Neural cell (in vitro differentiated cells): ENCODE results near the gene CNTN4. TPM values are rescaled to one million over a fixed set of nuclear protein-coding genes. Genes with fewer than 3 reads are reported as not detected.

Experiments
- H2AFZ ChIP-seq: fragments of 200-600, 300-800 bp; sonication (generic), shearing (Covaris generic); 2 replicates; pipeline ENCODE4 v1.6.0; 2014; ENCODE audit warnings: low read depth, mild to moderate bottlenecking, antibody characterized with exemption, low read length, moderate library complexity
- H3F3A ChIP-seq: fragments of 200-600 bp; shearing (Covaris generic); 2 replicates; pipeline ENCODE4 v1.6.1; 2016; ENCODE audit warnings: mild to moderate bottlenecking, moderate library complexity, mixed read lengths, antibody characterized with exemption, low read length; ENCODE audit not compliant: insufficient read depth, poor library complexity, severe bottlenecking
- H3K27ac ChIP-seq: fragments of 200-600, 300-800 bp; sonication (generic), shearing (Covaris generic); 2 replicates; pipeline ENCODE4 v1.5.1; 2014; ENCODE audit warnings: mild to moderate bottlenecking, low read length, moderate library complexity
- H3K27me3 ChIP-seq: fragments of 300-800, 200-600 bp; sonication (generic), shearing (Covaris generic); 2 replicates; pipeline ENCODE4 v1.6.0; 2014; ENCODE audit warnings: mild to moderate bottlenecking, low read depth, low read length, moderate library complexity; ENCODE audit not compliant: insufficient read depth
- H3K36me3 ChIP-seq: fragments of 300-800, 200-600 bp; sonication (generic), shearing (Covaris generic); 2 replicates; pipeline ENCODE4 v1.5.1; 2014; ENCODE audit warnings: mild to moderate bottlenecking, antibody characterized with exemption, low read length, moderate library complexity; ENCODE audit not compliant: insufficient read depth
- H3K4me2 ChIP-seq: fragments of 300-800, 200-600 bp; sonication (generic), shearing (Covaris generic); 2 replicates; pipeline ENCODE4 v1.6.0; 2014; ENCODE audit warnings: mild to moderate bottlenecking, low read length
- H3K4me3 ChIP-seq: fragments of 300-800, 200-600 bp; sonication (generic), shearing (Covaris generic); 2 replicates; pipeline ENCODE4 v1.5.1; 2014; ENCODE audit warnings: mild to moderate bottlenecking, low read length, moderate library complexity
- H3K79me2 ChIP-seq: fragments of 200-600 bp; shearing (Covaris generic); replicated peaks from 2 replicates; pipeline ENCODE4 v1.6.0; 2014; ENCODE audit warnings: mild to moderate bottlenecking, low read length, moderate library complexity; ENCODE audit not compliant: insufficient read depth
- H3K9ac ChIP-seq: fragments of 300-800, 200-600 bp; sonication (generic), shearing (Covaris generic); 2 replicates; pipeline ENCODE4 v1.6.1; 2016; ENCODE audit warnings: mild to moderate bottlenecking, low read length, mixed read lengths
- H3K9me2 ChIP-seq: fragments of 200-600 bp; shearing (Covaris generic); 2 replicates; pipeline ENCODE4 v1.6.1; 2016; ENCODE audit warnings: mild to moderate bottlenecking, low read length, mixed read lengths; ENCODE audit not compliant: insufficient read depth
- H3K9me3 ChIP-seq: fragments of 200-600, 300-800 bp; sonication (generic), shearing (Covaris generic); 2 replicates; pipeline ENCODE4 v1.6.1; 2016; ENCODE audit warnings: mild to moderate bottlenecking, mixed run types, low read length, moderate library complexity, mixed read lengths
- H4K20me1 ChIP-seq: fragments of 200-600 bp; shearing (Covaris generic); 2 replicates; pipeline ENCODE4 v1.6.1; 2016; ENCODE audit warnings: mild to moderate bottlenecking, mixed run types; ENCODE audit not compliant: insufficient read depth
- EP300 ChIP-seq: fragments of 450-650 bp; conservative IDR thresholded peaks from 2 replicates; pipeline ENCODE4 v1.6.1; 2014; ENCODE audit warnings: antibody characterized with exemption, mild to moderate bottlenecking, moderate library complexity; ENCODE audit not compliant: poor library complexity, severe bottlenecking
- EZH2 ChIP-seq: fragments of 200-600, 300-800 bp; shearing (Covaris generic), sonication (generic); IDR thresholded peaks from 2 replicates; pipeline ENCODE4 v1.6.1; 2014; ENCODE audit warnings: antibody characterized with exemption, low read length, borderline replicate concordance, mild to moderate bottlenecking; ENCODE audit not compliant: insufficient read depth, poor library complexity, severe bottlenecking
- MXI1 ChIP-seq: fragments of 450-650 bp; conservative IDR thresholded peaks from 2 replicates; pipeline ENCODE4 v1.6.1; 2014; ENCODE audit warnings: antibody characterized with exemption, mild to moderate bottlenecking; ENCODE audit not compliant: poor library complexity, severe bottlenecking
- POLR2AphosphoS5 ChIP-seq: IDR thresholded peaks from 2 replicates; pipeline ENCODE4 v1.6.1; 2012
- RAD21 ChIP-seq: fragments of 450-650 bp; conservative IDR thresholded peaks from 2 replicates; pipeline ENCODE4 v1.6.1; 2014; ENCODE audit warnings: antibody characterized with exemption, mild to moderate bottlenecking, moderate library complexity
- SMC3 ChIP-seq: fragments of 450-650 bp; conservative IDR thresholded peaks from 2 replicates; pipeline ENCODE4 v1.6.1; 2014; ENCODE audit warnings: antibody characterized with exemption, mild to moderate bottlenecking, moderate library complexity; ENCODE audit not compliant: poor library complexity
- TAF1 ChIP-seq: IDR thresholded peaks from 2 replicates; pipeline ENCODE4 v1.6.1; 2012; ENCODE audit warnings: low read depth
- polyA plus RNA-seq: library from polyadenylated mRNA; depleted of rRNA; stranded (reverse); fragments of >200 nt; gene quantifications from 2 replicates; pipeline ENCODE4 v1.2.3, GENCODE V29; 2014
- TF ChIP-seq, protein P1 (sequence below): IDR thresholded peaks from 2 replicates; pipeline ENCODE4 v1.6.1; 2012; ENCODE audit warnings: borderline replicate concordance
- TF ChIP-seq, protein P2 (sequence below): fragments of 450-650 bp; IDR thresholded peaks from 2 replicates; pipeline ENCODE4 v1.5.1; 2014; ENCODE audit warnings: antibody characterized with exemption, mild to moderate bottlenecking, moderate library complexity; ENCODE audit not compliant: poor library complexity, severe bottlenecking

CNTN4 gene
- polyA plus RNA-seq, 1 donor from 2014 or later, result 10.6 TPM

DNA sequence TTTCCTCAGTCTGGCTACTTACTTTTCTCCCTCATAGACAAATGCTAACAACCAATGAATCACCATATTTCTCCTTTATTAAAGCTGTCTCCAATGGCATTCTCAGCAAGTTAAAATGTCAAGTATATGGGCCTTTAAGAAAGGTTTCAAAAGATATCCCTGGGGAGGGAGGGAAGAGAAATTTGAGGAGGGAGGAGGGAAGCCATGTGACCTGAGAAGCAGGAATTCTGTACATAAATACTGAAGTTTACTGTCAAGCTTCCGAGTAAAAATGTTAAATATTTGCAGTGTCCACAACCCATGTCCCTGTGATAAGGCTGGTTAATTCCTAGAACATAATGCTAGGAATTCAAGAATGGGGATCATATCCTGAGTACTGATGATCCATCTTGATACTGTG, 175.9 kb downstream of the CNTN4 start:
- Histone ChIP-seq H3K9me3 (no peaks in the 10 kb centered on the region), H3K9me2 (no peaks in the 10 kb centered on the region), H3K4me3 (no peak overlapping the region), H3K4me2 (no peak overlapping the region), H3K36me3 (no peaks in the 10 kb centered on the region), H3K79me2 (no peaks in the 10 kb centered on the region), H2AFZ (no peak overlapping the region), H3K9ac (no peak overlapping the region), H3K27me3 (no peaks in the 10 kb centered on the region), H3F3A (no peaks in the 10 kb centered on the region), H4K20me1 (no peaks in the 10 kb centered on the region), H3K27ac (no peak overlapping the region)
- no peak for TF ChIP-seq SMC3
- TF ChIP-seq MXI1, result no peak
- TF ChIP-seq, protein P1, sequence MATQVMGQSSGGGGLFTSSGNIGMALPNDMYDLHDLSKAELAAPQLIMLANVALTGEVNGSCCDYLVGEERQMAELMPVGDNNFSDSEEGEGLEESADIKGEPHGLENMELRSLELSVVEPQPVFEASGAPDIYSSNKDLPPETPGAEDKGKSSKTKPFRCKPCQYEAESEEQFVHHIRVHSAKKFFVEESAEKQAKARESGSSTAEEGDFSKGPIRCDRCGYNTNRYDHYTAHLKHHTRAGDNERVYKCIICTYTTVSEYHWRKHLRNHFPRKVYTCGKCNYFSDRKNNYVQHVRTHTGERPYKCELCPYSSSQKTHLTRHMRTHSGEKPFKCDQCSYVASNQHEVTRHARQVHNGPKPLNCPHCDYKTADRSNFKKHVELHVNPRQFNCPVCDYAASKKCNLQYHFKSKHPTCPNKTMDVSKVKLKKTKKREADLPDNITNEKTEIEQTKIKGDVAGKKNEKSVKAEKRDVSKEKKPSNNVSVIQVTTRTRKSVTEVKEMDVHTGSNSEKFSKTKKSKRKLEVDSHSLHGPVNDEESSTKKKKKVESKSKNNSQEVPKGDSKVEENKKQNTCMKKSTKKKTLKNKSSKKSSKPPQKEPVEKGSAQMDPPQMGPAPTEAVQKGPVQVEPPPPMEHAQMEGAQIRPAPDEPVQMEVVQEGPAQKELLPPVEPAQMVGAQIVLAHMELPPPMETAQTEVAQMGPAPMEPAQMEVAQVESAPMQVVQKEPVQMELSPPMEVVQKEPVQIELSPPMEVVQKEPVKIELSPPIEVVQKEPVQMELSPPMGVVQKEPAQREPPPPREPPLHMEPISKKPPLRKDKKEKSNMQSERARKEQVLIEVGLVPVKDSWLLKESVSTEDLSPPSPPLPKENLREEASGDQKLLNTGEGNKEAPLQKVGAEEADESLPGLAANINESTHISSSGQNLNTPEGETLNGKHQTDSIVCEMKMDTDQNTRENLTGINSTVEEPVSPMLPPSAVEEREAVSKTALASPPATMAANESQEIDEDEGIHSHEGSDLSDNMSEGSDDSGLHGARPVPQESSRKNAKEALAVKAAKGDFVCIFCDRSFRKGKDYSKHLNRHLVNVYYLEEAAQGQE, result no peak
- TF ChIP-seq RAD21, result no peak
- TF ChIP-seq, protein P2, sequence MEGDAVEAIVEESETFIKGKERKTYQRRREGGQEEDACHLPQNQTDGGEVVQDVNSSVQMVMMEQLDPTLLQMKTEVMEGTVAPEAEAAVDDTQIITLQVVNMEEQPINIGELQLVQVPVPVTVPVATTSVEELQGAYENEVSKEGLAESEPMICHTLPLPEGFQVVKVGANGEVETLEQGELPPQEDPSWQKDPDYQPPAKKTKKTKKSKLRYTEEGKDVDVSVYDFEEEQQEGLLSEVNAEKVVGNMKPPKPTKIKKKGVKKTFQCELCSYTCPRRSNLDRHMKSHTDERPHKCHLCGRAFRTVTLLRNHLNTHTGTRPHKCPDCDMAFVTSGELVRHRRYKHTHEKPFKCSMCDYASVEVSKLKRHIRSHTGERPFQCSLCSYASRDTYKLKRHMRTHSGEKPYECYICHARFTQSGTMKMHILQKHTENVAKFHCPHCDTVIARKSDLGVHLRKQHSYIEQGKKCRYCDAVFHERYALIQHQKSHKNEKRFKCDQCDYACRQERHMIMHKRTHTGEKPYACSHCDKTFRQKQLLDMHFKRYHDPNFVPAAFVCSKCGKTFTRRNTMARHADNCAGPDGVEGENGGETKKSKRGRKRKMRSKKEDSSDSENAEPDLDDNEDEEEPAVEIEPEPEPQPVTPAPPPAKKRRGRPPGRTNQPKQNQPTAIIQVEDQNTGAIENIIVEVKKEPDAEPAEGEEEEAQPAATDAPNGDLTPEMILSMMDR, result no peak
- TF ChIP-seq POLR2AphosphoS5, result no peak
- TF ChIP-seq EP300, result no peak
- no peak for TF ChIP-seq TAF1
- no peak for TF ChIP-seq EZH2

DNA sequence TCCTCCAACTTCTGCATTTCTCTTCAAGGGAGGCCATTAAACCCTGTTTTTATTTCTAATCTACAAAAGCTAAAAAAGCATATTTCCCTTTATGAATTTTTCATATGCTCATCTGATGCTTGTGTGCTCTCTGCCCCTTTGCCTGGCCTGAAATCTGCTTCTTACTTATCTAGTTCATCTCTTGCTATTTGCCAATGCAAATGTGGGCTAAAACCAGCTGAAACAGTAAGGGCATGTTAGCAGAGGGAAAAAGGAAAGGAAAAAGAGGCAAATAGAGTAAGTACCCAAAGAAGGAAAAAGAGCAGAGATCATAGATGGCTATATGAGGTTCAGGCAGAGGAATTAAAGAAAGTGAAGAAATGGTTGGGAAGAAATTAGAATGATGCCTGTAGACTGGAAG, 185.2 kb downstream of the CNTN4 start:
- no peak for TF ChIP-seq POLR2AphosphoS5
- TF ChIP-seq, protein P2, result no peak
- TF ChIP-seq RAD21, result no peak
- TF ChIP-seq, protein P1, result no peak
- TF ChIP-seq EZH2, result no peak
- no peak for TF ChIP-seq MXI1
- TF ChIP-seq TAF1, result no peak
- no peak for TF ChIP-seq EP300
- no peak for TF ChIP-seq SMC3
- Histone ChIP-seq H3K9ac (no peak overlapping the region), H3K27ac (no peak overlapping the region), H4K20me1 (no peaks in the 10 kb centered on the region), H3K36me3 (no peaks in the 10 kb centered on the region), H3K9me2 (no peaks in the 10 kb centered on the region), H3K27me3 (no peaks in the 10 kb centered on the region), H3K4me2 (no peak overlapping the region), H3K9me3 (no peaks in the 10 kb centered on the region), H3K79me2 (no peaks in the 10 kb centered on the region), H3K4me3 (no peak overlapping the region), H3F3A (no peaks in the 10 kb centered on the region), H2AFZ (no peak overlapping the region)
